GM19351 (cell line): Measurements from ENCODE around the gene SLC34A3.

Source experiments
- ATAC-seq: cut with Tn5 transposase; IDR thresholded peaks from one replicate; pipeline ENCODE4 v1.9.1; 2021; ENCODE audit warnings: mild to moderate bottlenecking, moderate library complexity; ENCODE audit not compliant: unreplicated experiment

Gene SLC34A3

DNA sequence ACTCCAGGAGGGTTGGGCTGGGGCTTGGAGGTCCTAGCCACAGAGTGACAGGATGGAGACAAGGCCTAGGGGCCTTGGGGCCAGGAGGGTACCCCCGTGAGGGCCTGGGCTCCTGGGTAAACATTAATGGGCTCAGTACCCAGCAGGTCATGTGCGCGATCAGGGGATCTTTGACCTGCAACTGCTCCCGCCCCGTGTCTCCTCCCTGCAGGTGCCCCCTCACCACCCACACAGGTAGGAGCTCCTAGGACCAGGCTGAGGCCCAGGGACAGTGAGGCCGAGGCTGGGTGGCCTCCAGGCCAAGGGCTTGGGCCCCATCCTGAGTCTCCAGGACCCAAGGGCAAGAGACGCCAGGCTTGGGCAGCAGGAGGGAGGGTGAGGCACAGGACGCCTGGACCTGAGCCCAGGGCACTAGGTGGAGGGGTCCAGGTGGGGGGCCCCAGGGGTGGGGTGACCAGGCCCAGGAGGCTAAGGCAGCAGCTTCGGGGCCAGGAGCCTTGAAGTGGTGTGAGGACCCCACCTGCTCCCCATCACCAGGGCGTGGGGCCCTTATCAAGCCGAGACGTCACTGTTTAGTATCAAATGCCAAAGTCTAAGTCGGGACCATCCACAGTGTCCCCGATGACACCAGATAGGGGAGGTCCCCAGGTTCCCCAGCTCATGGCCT is at the start of gene SLC34A3:
Gene SLC34A3 (plus strand): TSS at position 197 of the 667 bp plus-strand sequence. CDS start 802 bp downstream, outside the sequence.
- no peak for ATAC-seq

DNA sequence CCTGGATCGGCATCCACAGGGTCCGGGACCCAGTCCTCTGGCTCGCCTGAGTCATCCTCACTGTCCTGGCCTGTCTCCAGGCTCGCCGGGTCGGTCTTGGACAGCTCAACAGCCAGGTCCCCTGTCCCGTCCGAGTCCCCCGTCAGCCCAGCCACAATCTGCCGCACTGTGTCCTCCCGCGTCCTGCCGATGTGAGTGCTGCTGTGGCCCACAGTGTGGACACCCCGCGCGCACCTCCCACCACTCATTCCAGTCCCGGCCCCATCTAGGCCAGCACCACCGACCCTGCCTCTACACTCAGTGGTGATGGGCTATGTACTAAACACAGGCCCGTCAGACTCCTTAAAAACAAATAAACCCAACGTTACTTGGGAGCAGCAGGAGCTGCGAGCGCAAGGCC is 49.0 kb upstream of the SLC34A3 start:
- no peak for ATAC-seq

DNA sequence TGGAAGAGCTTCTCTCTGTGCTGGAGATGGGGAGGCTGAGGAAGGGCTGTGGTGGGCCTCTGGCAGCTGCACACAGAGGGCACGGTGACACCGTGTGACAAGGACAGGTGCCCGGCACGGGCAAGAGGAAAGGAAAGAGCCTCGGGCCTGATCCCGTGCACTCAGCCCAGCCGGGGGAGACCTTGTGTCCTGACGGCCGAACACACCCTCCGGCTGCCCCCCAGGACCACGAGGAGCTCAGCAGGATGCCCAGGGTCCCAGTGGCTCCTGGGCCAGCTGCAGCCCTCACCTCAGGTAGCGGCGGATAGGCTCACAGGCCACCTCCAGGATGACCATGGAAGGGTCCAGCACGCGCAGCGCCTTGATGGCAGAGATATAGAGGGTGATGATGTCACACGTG is 47.9 kb upstream of the SLC34A3 start:
- no peak for ATAC-seq

DNA sequence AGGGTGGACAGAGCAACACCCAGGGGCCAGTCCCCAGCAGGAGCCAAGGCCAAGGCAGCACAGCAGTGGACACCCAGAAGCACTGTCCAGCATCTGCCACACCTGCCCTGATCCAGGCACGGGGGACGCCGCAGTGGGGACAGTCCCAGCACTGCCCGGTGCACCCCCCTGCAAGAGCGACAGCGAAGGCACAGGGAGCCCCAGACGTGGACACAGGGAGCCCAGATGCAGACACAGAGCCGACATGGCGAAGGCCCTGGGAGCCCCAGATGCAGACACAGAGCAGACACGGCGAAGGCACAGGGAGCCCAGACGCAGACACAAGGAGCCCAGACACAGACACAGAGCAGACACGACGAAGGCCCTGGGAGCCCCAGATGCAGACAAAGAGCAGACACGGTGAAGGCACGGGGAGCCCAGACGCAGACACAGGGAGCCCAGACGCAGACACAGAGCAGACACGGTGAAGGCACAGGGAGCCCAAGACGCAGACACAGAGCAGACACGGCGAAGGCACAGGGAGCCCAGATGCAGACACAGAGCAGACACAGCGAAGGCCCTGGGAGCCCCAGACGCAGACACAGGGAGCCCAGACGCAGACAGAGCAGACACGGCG is 46.6 kb upstream of the SLC34A3 start:
- no peak for ATAC-seq

DNA sequence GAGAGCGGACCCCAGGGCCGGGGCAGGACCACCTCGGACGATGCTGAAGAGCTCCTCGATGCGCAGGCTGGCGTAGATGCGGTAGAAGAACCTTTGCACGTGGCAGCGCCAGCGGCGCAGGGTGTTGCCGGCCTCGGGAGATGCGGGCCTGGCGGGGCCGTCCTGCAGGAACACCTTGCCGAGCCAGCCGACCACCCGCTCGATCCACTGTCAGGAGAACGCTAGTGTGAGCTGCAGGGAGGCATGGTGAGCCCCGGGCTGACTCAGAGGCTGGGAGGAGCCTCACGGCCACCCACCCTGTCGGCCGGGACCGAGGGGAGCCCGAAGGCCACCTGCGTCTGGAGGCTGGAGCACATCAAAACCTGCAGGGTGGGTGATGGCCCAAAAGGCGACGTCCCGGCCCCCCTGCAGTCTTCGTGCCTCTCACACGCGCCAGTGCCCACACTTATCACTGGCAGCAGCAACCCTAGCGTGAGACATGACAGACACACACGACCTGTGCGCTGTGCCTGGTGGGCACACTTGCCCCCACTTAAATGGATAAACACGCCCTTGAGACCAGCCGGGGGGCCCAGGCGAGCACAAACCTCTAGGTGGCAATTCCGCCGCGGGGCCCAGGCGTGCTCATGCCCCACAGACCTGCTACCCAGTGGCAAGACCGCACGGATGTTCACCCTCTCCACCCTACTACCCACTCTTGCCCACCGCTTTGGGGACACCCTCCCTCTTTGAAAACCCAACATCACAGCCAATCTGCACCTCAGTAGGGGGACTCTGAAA is 45.6 kb upstream of the SLC34A3 start:
- ATAC-seq = no peak

DNA sequence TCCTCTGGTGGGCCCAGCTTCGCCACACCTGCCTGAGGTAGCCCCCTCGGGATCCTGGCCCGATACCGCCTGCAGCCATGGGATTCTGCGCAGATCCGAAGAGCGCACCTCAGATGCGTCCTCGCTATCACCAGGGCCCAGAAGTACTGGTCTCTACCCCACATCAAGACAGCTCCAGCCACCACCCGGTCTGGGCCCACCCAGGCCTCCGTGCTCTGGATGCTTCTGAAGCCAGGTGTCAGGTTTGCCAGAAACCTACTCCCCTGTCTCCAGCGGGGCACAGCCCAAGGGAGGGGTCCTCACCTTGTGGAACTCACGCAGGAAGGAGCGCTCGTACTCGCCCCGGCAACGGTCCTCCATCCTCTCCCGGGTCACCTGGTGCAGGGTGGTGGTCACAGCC is 44.8 kb upstream of the SLC34A3 start:
- ATAC-seq = no peak

DNA sequence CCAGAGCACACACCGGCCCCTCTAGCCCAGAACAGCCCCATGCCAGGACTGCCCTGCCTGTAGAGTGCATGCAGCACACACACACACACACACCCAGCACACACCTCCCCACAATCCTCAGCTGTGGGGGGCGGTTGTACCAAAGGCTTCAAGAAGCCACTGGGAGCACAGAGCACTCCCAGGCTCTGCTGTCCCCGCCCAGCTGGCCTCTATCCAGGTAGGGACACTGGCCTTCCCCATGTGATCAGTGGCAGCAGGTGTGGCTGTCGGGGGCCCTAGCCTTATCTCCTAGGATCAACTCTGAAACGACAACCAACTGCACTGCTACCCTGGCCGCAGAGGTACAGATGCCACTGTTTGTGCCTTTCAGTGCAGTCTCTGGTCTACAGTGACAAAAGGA is 44.3 kb upstream of the SLC34A3 start:
- ATAC-seq = no peak

DNA sequence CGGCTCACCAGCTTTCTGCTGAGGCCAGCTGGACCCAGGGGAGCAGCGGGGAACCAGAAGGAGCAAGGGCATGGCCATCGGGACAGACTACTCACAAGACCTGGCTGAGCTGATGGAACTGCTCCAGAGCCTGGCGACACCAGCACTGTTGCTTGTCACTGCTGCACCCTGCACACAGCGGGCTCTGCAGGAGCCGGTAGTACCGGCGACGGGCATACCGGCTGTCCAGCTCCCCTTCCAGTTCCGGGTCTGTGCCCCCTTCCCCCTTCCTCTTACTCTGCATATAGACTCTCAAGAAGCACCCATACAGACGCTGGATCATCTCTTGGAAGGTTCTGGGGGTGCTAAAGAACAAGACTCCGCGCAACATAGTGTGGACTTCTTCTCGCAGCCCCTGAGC is 43.3 kb upstream of the SLC34A3 start:
- no peak for ATAC-seq

DNA sequence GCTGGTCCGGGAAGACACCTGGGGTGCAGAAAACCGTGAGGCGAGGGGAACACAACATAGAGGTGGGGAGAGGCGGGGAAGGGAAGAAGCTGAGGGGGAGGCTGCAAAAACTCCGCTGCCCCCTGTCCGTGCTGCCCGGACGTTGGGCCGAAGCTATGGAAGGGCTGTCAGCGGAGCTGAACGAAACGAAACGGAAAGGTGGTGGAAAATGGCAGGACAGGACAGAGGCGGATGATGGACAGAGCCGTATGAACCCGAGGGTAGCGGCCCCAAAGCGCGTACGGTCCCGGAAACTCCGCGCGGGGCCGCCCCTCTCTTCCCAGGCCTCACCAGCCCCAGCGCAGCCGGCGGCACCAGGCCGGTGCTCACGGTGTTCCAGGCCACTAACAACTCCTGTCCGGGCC is 42.6 kb upstream of the SLC34A3 start:
- ATAC-seq = no peak

DNA sequence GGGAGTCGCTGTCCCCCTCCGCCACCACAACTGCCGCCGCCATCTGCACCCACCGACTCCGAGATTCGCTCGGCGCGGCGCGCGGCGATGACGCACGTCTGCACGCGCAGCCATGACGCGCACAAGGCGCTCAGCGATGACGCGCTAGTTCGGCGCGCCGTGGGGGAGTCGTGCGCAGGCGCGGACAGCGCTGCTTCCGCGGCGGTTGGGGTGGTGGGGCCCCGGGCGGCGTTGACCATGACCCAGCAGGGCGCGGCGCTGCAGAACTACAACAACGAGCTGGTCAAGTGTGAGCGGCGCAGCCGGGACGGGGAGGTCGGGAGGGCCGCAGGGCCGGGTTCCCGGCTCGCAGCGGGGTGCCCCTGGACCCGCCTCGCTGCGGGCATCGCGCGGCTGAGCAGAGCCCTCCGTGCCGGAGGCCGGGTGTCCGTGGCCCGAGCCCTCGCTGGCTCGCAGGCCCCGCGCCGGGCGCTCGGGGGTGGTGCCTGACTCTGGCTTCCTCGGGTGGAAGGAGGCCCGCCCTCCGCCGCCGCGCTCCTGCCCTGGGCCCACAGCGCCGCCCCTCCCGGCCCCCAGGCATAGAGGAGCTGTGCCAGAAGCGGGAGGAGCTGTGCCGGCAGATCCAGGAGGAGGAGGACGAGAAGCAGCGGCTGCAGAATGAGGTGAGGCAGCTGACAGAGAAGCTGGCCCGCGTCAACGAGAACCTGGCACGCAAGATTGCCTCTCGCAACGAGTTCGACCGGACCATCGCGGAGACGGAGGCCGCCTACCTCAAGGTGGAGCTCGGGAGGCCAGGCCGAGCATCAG is 42.0 kb upstream of the SLC34A3 start, which contains the start of the genes ANAPC2 and SSNA1:
Gene ANAPC2 (minus strand): TSS at position 71 of the 807 bp plus-strand sequence. CDS start 28 bp downstream, at position 43.
Gene SSNA1 (plus strand): TSS at position 187 of the 807 bp plus-strand sequence. CDS start 51 bp downstream, at position 238.
- peak; percentile 82 for ATAC-seq

DNA sequence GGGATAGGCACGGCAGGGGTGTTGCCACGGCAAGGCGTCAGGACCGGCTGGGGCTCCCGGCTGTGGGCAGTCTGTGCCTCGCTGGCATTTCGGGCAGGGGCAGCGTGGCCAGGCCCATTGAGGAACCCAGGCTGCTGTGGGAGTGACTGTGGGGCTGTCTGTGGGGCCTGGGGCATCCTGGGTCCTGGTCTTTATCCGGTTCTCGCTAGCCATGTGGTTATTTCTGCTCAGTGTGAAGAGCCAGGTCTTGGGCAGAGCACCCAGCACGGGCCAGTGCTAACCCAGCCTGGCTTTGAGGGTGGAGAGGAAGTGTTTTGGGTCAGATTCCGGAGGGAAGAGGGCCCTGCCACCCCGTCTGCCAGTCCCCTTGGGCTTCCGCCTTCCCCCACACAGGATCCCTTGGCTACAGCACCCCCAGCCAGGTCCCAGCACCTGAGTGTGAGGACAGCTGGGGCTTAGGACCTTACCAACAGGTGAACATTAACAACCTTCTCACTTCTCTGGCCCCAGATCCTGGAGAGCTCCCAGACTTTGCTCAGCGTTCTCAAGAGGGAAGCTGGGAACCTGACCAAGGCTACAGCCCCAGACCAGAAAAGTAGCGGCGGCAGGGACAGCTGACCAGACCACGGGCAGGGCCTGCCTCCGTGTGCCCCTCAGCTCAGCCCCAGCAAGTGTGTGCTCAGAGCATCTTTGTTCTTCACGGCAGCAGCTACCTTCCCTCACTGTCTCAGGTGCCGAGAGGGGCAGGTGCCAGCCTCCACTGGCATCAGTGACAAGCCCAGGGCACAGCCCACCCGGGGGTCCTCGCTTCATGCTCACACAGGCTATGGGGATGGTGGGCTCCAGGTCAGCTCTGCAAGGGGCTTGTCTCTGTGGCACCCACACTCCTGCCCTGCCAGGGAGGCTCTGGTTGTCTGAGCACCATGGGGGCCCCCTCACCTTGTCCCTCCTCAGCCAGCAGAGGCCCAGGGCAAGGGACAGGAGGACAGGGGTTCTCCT is 41.1 kb upstream of the SLC34A3 start:
- ATAC-seq = no peak

DNA sequence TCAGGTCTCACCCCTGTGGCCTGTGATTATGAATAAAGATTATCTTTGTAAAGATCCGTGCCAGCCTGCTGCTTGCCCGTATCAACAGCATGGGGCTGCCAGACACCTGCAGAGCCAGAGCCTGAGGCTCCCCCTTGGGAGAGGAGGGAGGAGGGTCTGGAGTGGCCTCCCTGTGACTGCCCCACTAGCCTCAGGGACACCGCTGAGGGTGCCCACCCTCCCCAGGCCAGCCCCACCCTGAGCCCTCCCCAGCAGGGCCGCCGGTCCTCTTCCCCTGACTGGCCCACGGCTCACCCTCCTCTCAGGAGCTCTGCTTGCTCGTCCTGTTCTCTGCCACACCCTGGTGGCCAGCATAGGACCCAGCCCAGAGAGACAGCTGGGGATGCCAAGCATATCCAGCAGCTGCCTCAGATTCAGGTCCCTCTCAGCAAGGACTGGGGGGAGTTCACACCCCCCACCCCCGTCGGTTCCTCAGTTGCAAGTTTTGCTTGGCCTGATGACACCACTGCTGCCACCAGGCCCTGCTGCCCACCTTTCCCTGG is 40.3 kb upstream of the SLC34A3 start:
- no peak for ATAC-seq

DNA sequence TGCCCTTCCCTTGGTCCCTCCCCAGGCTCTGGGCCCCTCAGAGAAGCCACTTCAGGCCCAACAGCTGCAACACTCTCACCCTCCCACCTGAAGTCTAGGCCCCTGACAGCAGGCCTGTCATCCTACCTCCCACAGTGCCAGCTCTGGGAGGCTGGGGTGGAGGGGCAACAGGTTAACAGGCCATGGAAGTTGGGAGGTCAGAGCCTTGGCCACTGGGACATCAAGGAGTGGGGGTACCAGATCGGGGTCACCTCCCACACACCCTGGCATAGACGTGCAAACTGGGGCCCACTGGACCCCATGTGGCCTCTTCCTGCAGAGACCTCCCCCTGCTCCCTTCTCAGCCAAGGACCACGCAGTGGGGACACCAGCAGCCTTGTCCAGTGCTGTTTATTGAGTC is 39.5 kb upstream of the SLC34A3 start:
- ATAC-seq = no peak

DNA sequence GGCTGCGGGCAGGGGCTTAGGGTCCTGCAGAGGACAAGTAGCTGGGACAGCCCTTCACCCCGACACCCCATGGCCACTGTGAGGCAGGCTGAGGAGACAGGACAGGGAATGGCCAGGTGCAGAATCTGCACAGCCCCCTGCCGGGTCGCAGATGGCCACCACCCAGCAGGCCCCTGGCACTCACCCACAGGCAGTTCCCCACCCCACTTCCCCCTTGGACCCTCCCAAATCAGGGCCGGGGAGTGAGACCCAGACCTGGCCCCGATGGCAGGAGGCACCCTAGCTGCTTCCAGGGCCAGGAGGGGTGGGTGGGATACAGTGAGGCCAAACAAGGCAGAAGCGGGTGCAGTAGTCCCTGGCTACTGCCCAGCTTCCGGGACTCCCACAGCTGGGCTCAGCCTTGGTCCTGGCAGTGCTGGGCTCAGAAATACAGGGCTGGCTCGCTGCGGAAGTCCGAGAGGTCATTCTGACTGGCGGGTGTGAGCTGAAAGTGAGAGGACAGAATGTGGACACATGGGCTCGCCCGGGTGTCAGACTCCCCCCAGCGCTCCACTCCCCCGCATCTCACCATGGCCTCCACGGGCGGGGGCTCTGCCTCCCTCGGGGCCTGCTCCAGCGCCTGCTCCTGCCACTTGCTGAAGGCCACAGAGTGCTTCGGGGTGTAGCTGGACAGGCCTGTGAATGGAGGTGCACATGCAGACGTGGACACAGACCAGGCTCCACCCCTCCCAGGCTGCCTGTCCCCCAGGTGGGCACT is 38.8 kb upstream of the SLC34A3 start:
- ATAC-seq = no peak

DNA sequence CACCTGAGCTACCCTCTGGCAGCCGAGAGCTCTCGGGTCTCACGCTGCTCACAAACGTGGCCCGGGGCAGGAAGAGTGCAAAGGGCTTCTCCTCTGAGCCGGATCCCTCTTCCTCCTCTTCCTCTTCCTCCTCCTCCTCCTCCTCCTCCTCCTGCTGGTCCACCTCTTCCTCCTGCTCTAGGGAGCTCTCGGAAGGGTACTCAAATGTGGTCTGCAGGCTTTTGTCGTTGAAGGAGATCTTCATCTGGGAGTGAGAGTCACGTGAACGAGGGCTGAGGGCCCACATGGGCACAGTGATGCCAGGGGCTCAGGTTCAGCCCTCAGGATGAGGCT is 38.3 kb upstream of the SLC34A3 start:
- no peak for ATAC-seq

DNA sequence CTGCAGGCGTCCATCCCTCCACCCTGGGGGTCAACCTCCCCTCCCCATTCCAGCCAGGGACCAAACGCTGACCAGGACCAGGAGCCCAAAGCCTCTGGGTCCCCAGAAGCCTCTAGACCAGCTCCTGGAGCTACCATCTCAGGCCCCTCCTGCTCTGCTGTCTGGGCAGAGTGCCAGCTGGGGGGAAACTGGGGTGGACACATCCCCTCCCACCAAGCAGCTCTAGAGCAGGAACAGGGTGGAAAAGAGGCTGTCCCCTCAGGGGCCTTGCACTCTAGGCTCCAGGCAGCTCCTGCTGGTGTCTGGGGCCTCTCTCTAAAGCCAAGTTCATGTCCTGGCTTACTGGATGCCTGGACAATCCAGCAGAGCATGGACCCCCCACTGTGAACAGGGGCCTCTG is 37.8 kb upstream of the SLC34A3 start:
- no peak for ATAC-seq

DNA sequence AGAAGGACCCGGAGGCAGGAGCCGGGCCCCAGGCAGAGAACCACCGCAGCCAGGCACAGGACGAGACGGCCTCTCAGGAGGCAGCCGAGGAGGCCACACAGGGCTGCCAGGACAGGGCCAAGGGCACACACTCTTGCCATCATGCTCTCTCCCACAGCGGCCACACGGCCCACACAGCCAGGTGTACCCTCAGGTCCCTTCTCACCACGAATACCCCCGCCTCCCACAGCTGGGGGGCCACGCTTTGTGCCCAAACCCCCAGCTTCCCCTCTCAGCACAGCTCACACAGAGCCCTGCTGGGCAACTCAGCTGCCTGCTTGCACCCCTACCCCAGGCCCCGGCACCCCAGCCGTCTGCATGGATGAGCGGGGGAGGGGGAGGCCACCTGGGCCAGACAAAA is 36.9 kb upstream of the SLC34A3 start:
- no peak for ATAC-seq

DNA sequence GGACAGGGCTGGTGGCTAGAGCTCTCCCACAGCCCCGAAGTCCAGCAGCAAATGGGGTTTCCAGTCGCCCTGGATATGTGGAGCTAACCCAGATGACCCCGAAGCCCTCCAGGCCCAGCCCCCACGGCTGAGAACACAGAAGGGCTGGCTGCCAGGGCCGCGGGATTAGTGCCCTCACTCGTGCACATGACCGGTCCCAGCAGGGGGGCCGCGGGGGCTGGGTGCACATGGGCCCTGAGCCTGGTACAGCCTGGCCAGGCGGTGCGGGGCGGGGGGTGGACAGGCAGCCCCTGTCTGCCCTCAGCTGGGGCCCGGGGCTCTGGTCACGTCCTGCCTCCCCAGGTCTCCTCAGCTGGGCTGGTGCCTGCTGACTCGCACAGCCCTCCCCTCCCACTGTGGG is 36.3 kb upstream of the SLC34A3 start:
- no peak for ATAC-seq

DNA sequence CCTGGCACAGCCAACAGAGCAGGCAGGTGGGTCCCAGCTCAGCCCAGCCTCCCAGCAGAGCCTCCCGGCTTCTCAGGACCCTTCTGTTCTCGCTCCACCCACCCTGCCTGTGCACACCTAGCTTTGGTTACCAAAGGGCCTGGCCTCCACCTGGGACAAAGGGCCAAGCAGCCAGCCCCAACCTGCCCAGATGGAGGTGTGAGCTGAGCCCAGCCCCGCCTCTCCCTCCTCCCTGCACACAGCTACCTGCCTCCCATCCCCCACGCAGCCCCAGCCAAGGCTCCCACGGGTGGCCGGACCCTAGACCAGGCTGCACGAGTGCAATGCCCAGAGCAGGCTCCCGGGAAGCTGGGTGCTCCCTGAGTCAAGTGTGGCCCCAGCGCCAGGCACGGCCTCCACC is 35.8 kb upstream of the SLC34A3 start:
- ATAC-seq = no peak
